GM21786 (cell line): Measurements from ENCODE around the gene IL6ST.
"Not testable (repeated sequence)": the region's sequence is repeated elsewhere in the genome, so short reads cannot be mapped to it uniquely, and the experiment has no call there.

Source experiments
- ATAC-seq: cut with Tn5 transposase; IDR thresholded peaks from one replicate; pipeline ENCODE4 v1.9.1; 2021; ENCODE audit not compliant: unreplicated experiment

Gene IL6ST

GRCh38 chr5:55994495-55994997 is at the start of gene IL6ST:
Gene IL6ST, minus strand, starts transcription at chr5:55994963. Its CDS starts 18,685 bp downstream, at chr5:55976278.
- ATAC-seq = peak; percentile 30

DNA sequence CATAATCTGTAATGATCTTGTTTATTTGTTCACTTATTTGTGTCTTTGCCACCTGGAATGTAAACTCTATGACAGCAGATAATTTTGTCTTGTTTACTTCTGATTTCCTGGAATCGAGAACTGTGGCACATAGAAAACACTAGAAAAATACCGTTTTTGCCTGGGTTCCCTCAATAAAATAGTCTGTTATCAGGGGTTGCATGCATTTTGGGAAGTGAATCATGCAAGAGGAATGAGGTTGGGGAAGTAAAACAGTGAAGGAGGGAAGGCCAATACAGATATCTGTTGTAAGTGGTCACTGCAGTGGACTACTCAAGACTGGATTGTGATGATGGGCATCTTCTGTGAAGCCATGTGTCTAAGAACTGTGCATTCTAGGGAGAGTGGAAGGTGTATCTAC is 45.2 kb upstream of the IL6ST start:
- ATAC-seq = no peak

DNA sequence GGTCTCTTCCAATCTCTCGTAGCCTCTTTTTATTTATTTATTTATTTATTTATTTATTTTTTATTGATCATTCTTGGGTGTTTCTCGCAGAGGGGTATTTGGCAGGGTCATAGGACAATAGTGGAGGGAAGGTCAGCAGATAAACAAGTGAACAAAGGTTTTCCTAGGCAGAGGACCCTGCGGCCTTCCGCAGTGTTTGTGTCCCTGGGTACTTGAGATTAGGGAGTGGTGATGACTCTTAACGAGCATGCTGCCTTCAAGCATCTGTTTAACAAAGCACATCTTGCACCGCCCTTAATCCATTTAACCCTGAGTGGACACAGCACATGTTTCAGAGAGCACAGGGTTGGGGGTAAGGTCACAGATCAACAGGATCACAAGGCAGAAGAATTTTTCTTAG is 43.4 kb upstream of the IL6ST start:
- ATAC-seq = not testable (repeated sequence)

GRCh38 chr5:56037531-56038010 is 42.8 kb upstream of the IL6ST start:
- ATAC-seq = no peak

DNA sequence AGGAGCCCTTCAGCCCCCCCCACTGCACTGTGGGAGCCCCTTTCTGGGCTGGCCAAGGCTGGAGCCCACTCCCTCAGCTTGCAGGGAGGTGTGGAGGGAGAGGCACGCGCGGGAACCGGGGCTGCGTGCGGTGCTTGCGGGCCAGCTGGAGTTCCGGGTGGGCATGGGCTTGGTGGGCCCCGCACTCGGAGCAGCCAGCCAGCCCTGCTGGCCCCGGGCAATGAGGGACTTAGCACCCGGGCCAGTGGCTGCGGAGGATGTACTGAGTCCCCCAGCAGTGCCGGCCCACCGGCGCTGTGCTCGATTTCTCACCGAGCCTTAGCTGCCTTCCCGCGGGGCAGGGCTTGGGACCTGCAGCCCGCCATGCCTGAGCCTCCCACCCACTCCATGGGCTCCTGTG is 40.6 kb upstream of the IL6ST start:
- ATAC-seq = not testable (repeated sequence)

GRCh38 chr5:56029871-56030630 is 35.3 kb upstream of the IL6ST start:
- not testable (repeated sequence) for ATAC-seq

GRCh38 chr5:56029457-56029856 is 34.7 kb upstream of the IL6ST start:
- no peak for ATAC-seq

GRCh38 chr5:56028708-56029107 is 33.9 kb upstream of the IL6ST start:
- no peak for ATAC-seq

- ATAC-seq = peak; percentile 74
Observed at GRCh38 chr5:56026863-56027300, 32.1 kb upstream of the IL6ST start.

DNA sequence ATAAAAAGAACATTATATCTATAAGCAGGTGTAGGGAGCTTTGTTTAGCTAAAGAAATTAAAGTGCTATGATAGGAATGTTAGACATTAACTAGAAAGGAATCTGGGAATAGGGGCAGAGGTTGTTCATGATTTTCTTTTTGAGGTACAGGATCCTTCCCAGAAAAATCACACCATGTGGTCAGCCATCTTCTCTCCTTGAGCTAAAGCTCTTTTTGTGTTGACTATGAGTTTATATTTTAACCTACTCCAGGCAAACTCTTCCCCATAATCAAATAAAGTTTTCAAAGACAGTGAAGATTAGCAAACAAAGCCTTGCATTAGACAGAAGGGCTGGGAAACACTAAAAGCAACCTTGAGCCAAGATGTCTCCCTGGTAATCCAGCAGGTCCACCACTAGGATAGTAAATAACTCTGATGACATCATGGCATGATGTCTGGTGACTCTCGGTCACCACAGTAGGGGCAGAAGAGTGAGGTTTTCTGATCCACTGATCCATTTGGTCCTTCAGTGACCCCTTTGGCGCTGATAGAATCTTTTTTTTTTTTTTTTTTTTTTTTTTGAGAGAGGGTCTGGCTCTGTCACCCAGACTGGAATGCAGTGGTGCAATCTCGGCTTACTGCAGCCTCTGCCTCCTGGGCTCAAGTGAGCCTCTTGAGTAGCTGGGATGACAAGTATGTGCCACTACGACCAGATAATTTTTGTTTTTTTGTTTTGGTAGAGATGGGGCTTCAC is 30.6 kb upstream of the IL6ST start:
- no peak for ATAC-seq

DNA sequence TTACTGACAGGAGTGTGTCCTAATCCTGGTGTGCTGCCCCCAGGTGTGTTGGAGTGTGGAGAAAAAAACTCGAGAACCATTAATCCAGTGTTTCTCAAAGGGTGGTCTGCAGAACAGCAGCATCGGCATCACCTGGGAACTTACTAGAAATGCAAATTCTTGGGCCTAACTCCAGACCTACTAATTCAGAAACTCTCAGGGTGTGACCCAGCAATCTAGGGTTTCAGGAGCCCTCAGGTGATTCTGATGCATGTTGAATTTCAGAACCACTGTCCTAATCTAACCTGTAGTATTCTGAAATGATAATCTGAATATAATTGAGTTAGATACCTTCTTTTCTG is 30.0 kb upstream of the IL6ST start:
- no peak for ATAC-seq

- ATAC-seq = no peak
Observed at GRCh38 chr5:56023296-56023695, 28.5 kb upstream of the IL6ST start.

- no peak for ATAC-seq
Observed at GRCh38 chr5:56019306-56020272, 24.8 kb upstream of the IL6ST start.

DNA sequence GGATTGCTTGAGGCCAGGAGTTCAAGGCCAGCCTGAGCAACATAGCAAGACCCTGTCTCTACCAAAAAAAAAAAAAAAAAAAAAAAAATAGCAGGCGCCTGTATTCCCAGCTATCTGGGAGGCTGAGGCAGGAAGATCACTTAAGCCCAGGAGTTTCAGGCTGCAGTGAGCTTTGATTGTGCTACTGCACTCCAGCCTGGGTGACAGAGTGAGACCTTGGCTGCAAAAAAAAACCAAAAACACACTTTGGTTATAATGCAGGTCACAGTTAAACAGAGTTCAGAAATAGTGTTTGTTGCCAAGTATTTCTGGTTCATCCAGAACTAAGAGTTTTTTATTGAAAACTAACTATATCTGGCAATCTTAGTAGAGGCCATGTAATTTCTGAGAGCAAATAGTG is 24.1 kb upstream of the IL6ST start:
- no peak for ATAC-seq

DNA sequence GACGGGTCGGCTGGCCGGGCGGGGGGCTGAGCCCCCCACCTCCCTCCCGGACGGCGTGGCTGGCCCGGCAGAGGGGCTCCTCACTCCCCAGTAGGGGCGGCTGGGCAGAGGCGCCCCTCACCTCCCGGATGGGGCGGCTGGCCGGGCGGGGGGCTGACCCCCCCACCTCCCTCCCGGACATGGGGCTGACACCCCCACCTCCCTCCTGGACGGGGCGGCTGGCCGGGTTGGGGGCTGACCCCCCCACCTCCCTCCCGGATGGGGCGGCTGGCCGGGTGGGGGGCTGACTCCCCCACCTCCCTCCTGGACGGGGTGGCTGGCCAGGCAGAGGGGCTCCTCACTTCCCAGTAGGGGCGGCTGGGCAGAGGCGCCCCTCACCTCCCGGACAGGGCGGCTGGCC is 19.9 kb upstream of the IL6ST start:
- ATAC-seq = not testable (repeated sequence)

GRCh38 chr5:56013939-56014338 is 19.2 kb upstream of the IL6ST start:
- not testable (repeated sequence) for ATAC-seq

DNA sequence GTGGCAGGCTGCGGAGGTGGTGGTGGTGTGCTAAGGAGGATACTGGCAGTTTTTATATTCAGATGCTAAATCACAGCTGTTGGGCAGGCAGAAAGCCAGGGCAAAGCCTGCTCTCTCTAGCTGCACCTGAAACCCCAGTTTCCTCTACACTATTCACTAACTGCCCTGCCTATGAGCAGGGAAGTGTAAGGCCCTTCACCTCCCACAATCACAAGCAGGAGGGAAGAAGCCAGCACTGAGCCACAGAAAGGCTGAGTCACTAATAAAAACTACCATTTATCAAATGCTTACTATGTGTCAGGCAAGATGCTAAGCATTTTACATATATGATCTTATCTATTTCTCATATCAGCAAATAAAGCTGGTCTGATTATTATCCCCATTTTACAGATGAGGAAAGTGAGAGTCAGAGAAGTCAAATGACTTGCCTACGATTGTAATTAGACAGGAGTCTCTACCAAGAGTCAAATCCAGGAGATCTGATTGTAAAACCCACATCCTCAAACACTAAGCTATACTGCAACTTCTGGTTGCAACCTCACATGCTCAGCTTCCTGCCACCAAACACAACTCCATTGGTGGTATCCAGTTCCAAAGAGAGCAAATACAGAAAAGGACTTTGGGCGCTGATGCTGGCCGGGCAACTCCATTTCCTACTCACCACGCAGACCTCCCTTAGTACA is 17.7 kb upstream of the IL6ST start:
- ATAC-seq = peak; percentile 85

DNA sequence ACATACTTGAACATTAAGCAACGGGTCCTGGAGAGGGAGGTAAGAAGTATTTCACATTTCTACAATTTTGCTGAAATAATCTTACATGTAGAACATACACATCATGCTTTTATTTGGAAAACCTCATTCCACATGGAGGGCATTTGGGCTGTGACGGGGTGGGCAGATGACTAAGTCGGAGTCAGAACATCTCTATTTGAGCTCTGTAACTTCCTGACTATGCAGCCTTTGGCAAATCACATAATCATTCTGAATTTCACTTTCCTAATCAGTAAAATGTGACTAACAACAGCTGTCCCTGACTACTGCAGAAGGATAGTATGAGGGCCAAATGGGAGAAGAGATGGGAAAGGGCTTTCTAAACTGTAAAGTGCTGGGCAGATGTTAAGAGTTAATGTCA is 17.1 kb upstream of the IL6ST start:
- peak; percentile 28 for ATAC-seq

DNA sequence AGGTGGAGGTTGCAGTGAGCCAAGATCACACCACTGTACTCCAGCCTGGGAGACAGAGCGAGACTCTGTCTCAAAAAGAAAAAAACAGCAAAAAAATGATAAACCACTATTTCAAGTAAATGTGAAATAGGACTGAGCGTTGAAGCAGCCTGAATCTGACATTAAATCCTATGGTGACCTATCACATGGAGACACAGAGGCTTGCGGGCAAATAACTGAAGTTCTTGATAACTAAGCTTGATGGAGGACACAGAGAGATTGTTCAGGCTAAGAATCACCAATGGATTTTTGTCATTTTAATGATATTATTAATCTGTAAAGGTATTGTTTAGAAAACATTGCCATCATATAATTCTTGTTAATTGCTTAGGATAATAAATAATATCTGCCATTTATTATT is 15.7 kb upstream of the IL6ST start:
- no peak for ATAC-seq

DNA sequence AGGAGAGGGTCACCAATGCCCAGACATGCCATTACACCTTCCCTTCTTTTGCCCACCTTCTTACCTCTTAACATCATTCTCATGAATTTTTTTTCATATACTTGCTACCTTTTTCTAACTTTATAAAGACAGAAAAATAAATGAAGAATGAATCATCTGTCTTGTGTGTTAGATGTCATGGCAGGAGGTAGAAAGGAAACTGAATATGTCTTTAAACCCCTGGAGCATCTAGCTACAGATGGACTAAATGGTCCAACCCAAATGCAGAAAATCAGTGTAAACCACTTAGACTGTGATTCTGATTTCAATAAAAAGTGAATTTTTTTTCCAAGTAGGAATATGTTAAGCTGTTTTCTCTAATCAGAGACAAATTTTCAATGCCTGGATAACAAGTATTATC is 11.8 kb upstream of the IL6ST start:
- ATAC-seq = no peak
